Neural cell (in vitro differentiated cells): ENCODE data around the gene DENND5A.

Experiments
- EP300 ChIP-seq: fragments of 450-650 bp; conservative IDR thresholded peaks from 2 replicates; pipeline ENCODE4 v1.6.1; 2014; ENCODE audit warnings: antibody characterized with exemption, mild to moderate bottlenecking, moderate library complexity; ENCODE audit not compliant: poor library complexity, severe bottlenecking
- EZH2 ChIP-seq: fragments of 200-600, 300-800 bp; shearing (Covaris generic), sonication (generic); IDR thresholded peaks from 2 replicates; pipeline ENCODE4 v1.6.1; 2014; ENCODE audit warnings: antibody characterized with exemption, low read length, borderline replicate concordance, mild to moderate bottlenecking; ENCODE audit not compliant: insufficient read depth, poor library complexity, severe bottlenecking
- POLR2AphosphoS5 ChIP-seq: IDR thresholded peaks from 2 replicates; pipeline ENCODE4 v1.6.1; 2012
- SMC3 ChIP-seq: fragments of 450-650 bp; conservative IDR thresholded peaks from 2 replicates; pipeline ENCODE4 v1.6.1; 2014; ENCODE audit warnings: antibody characterized with exemption, mild to moderate bottlenecking, moderate library complexity; ENCODE audit not compliant: poor library complexity
- TF ChIP-seq, protein P1 (sequence below): fragments of 450-650 bp; IDR thresholded peaks from 2 replicates; pipeline ENCODE4 v1.5.1; 2014; ENCODE audit warnings: antibody characterized with exemption, mild to moderate bottlenecking, moderate library complexity; ENCODE audit not compliant: poor library complexity, severe bottlenecking

DNA sequence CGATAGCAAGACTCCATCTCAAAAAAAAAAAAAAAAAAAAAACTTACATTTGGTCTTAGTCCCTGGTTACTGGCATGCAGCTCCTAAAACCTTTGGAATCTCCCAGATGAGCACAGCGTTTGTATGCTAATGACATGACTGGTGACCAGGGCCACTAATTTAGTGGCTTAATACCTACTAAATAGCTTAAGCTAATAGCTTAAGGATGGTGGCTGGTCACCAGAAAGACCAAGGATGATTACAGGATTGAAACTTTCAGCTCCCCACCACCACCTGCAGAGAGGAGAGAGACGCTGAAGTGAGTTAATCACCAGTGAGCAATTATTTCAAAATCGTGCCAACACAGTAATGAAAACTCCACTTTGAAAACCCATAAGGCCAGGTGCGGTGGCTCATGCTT, 37.1 kb downstream of the DENND5A start:
- TF ChIP-seq, protein P1, sequence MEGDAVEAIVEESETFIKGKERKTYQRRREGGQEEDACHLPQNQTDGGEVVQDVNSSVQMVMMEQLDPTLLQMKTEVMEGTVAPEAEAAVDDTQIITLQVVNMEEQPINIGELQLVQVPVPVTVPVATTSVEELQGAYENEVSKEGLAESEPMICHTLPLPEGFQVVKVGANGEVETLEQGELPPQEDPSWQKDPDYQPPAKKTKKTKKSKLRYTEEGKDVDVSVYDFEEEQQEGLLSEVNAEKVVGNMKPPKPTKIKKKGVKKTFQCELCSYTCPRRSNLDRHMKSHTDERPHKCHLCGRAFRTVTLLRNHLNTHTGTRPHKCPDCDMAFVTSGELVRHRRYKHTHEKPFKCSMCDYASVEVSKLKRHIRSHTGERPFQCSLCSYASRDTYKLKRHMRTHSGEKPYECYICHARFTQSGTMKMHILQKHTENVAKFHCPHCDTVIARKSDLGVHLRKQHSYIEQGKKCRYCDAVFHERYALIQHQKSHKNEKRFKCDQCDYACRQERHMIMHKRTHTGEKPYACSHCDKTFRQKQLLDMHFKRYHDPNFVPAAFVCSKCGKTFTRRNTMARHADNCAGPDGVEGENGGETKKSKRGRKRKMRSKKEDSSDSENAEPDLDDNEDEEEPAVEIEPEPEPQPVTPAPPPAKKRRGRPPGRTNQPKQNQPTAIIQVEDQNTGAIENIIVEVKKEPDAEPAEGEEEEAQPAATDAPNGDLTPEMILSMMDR: no peak
- no peak for TF ChIP-seq POLR2AphosphoS5
- TF ChIP-seq EZH2: no peak
- TF ChIP-seq EP300: no peak
- no peak for TF ChIP-seq SMC3
